Loucy (cell line): ENCODE results near the gene MYO1E.

Experiments used
- CTCF ChIP-seq: fragments of 200-600 bp; sonication (generic); conservative IDR thresholded peaks from 2 replicates; pipeline ENCODE4 v1.5.1; 2014; ENCODE audit warnings: mild to moderate bottlenecking, antibody characterized with exemption, low read length
- EZH2phosphoT487 ChIP-seq: fragments of 200-600 bp; IDR thresholded peaks from 2 replicates; pipeline ENCODE4 v1.6.1; 2018; ENCODE audit warnings: antibody characterized with exemption, mild to moderate bottlenecking, moderate library complexity, borderline replicate concordance

- TF ChIP-seq CTCF, result no peak
- no peak for TF ChIP-seq EZH2phosphoT487
These were observed 110.4 kb downstream of the MYO1E start for GRCh38 chr15:59262316-59262715.
